GM19324 (cell line): Measurements from ENCODE around the gene TMEM147.

Experiments
- ATAC-seq: cut with Tn5 transposase; IDR thresholded peaks from one replicate; pipeline ENCODE4 v1.9.1; 2021; ENCODE audit warnings: mild to moderate bottlenecking, moderate library complexity; ENCODE audit not compliant: unreplicated experiment, low FRiP score

Gene TMEM147

DNA sequence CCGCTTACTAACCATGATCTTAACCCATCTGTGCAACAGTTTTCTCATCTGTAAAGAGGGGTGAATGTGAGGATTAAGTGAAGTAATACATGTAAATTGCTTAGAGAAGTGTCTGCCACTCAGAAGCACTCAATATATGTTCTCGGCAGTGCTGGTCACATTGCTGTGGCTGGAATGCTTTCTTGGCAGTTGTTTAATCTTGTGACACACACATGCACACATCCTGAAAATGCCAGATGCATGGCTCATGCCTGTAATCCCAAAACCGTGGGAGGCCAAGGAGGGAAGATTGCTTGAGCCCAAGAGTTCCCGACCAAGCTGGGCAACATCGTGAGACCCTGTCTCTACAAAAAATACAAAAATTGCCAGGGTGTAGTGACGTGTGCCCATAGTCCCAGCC lies 27.1 kb upstream of the TMEM147 start:
- ATAC-seq = no peak

DNA sequence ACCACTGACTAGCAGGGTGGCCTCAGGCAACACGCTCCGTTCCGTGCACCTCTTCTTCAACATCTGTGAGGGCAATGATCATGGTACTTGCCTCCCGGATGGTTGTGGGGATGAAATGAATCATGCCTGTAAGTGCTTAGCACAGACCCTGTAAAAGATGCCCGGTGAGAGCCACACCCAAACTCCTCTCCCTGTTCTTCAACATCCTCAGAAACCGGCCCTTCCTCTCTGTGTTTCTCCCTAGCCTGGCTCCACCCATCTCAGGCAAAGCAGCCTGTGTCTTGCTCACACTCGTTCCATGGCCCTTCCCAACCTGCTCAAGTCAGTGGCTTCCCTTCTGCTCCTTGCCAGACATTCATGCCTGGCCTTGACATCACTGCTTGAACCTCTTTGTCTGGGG lies 26.1 kb upstream of the TMEM147 start:
- no peak for ATAC-seq

DNA sequence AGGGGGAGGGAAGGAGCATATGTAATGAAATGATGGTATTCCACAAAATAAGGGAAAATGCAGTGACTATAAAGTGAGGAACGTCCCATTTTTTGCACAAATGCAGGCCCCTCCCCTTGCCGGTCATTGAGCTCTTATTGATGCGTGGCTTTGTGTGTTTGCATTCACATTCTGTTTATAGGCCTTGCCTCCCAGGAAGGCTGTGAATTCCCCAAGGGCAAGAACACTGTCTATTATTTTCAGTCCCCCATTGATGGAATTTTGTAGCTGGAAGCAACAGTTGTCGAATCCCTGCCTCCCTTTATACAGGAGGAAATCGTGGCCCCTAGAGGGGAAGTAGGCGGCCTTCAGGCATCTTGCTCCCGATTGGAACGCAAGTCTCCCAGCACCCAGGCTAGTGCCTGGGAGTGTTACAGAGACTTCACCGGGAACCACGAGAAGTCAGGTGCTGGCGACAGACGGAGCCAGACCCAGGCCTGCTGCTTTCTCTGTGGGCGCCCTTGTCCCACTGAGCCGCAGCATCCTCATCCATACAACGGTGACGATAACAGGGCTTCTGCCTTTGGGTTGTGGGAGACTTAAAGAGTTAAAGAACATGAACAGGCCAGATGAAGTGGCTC lies 24.2 kb upstream of the TMEM147 start:
- no peak for ATAC-seq

DNA sequence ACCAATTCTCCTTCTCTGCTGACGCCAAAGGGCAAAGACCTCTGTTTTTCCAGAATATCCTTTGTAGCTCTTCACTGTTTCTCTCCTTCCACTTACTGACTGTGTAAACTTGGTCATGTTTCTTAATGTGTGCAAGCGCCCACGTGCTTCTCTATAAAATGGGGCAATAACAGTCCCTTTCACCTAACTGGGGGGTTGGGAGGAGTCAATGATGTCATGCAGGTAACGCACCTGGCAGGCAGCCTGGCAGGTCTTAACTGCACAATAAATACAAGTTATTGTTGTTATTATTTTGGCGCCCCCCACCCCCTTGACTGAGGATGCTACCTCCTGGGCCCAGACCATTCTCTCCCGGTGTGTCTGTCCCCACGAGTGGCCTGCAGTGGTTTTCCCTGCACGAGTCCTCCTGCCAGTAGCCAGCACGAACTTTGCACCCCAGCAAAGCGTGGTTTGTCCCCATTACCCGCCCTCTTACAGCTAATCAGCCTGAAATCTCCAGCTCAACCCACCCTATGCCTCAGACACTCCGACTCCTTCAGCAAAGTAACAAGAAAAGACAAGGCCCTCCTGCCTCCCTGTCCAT lies 22.6 kb upstream of the TMEM147 start:
- no peak for ATAC-seq

DNA sequence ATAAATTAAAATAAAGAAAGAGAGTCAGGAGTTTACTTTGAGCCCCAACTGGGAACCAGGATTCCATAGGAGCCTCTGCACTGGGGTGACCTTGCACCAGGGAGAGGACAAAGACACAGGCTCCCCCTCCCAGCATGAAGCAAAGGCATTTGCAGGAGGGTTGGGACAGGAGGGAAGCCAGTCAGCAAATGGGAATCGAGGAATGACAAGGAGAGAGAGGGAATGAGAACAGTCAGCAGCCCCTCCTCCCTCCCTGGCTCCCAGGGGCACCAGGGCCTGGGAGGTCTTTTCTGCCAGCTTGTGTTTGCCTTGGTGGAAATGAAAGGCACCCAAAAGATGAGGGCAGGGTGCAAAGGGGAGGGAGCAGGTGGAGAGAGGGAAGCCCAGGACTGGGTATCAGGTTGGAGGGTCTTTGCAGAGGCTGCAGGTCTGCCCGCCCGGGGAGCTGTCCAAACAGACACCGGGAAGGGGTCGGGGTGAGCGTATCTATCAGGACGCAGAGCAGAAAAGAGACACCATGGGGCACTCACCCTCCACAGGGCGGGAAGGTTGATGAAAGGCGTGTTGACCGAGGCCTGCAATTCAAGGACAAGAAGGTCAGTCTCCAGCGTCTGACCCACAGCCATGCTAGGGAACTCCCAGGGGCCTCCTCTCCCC lies 21.1 kb upstream of the TMEM147 start:
- ATAC-seq = no peak

DNA sequence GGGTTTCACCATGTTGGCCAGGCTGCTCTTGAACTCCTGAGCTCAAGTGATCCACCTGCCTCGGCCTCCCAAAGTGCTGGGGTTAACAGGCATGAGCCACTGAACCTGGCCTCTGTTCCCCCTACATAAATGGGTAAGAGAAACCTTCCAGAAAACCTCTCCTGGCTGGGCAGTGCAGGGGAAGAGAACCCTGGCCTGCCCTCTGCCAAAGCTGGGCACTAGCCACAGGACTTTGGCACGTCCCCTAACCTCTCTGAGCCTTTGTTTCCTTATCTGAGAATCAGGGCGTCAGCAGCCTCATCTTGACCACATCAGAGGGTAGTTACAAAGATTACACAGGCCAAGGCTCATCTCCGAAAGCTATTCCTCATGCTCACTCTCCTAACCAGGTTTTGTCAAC lies 19.6 kb upstream of the TMEM147 start:
- no peak for ATAC-seq

DNA sequence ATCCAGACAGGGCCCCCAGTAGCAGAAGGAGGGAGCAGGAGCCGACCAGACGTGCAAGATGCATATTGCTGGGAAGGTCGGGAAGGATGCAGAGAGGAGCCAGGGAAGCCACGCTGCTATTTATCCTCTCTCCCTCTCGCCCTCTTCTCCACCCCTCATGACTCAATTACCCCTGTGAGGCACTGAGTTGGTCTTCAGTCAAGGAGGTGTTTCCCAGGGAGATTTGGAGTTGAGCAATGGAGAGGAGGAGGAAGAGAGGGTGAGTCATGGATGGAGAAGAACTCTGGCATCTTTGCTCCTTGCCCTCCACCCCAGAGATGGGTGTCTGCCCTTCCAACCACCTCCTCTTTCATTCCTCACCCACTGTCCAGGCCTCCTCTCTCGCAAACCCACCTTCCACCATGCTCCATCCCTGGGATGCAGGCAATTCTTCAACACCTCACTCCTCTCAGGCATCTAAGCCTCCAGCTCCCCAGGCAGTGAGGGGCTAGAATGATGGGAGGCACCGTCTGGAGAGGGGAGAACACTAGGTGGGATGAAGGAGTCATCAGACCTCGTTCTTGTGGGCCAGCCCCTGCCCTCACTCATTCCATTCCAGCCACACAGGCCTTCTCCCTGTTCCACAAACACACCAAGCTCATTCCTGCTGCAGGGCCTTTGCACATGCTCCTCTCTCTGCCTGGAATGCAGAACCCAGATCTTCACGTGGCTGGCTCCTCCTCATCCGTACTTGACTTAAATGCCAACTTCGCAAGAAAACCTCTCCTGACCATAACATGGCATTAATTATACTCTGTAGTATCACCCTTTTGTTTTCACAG lies 17.0 kb upstream of the TMEM147 start, which contains the start of gene SBSN:
Gene SBSN (minus strand): TSS at position 94 of the 821 bp plus-strand sequence. CDS start 30 bp downstream, at position 64.
- ATAC-seq = no peak

DNA sequence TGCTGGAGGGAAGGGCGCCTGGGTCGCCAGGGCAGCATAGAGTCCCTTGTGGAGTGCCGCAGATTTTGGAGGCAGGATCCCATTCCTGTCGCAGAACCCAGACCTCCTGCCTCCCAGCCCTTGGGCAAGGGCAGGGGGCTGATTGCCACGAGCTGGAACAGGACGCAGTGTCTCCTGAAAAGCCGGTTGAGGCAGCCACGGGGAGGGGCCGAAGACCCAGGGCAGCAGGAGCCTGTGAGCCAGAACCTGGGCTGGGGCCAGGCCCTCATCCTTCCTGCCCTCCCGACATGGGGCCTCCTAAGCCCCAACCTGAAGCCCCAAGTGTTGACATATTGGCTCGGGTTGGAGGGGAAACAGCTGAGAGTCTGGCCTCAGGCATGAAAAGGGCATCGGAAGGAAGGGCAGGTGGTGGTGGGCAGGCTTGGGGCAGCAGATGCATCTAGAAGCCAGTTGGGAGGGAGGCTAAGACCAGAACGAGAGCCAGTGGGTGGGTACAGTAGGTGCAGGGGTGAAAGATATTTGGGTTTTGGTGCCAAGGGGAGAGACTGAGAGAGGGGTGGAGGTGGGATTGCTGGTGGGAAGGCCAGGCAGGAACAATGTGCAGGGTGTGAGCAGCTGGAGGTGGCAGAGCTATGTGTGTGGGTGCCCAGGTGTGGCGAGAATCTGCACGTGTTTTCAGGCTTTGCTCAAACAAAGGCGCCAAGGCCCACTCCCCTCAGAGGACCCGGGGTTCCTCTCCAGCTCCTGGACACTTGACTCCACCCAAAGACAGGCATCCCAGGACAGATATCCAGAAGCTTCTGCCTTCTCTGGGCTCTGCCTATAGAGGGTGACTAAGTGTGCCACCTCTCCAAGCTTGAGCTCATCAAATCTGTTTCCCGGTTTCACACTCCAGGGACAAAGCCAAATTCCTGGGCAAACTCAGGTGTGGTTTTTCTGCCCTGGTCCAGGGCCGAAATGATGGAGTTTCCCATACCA lies 15.9 kb upstream of the TMEM147 start:
- no peak for ATAC-seq

DNA sequence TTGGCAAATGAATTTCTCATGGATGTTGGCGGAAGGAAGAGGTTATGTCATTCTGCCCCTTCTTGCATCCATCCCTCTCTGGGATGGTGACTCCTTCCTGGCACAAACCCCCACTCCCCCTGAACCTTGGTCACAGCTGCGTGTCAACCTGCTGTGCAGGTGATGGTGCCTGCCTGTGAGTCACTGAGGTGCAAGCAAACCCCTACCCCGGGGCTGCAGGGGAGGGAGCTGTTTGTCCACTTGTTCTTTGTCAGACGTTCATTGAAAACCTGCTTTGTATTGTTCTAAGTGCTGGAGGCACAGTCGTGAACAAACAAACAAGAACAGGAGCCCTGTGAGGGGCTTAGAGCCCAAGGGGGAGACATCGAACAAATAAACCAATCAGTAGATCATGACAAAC lies 14.1 kb upstream of the TMEM147 start:
- no peak for ATAC-seq

DNA sequence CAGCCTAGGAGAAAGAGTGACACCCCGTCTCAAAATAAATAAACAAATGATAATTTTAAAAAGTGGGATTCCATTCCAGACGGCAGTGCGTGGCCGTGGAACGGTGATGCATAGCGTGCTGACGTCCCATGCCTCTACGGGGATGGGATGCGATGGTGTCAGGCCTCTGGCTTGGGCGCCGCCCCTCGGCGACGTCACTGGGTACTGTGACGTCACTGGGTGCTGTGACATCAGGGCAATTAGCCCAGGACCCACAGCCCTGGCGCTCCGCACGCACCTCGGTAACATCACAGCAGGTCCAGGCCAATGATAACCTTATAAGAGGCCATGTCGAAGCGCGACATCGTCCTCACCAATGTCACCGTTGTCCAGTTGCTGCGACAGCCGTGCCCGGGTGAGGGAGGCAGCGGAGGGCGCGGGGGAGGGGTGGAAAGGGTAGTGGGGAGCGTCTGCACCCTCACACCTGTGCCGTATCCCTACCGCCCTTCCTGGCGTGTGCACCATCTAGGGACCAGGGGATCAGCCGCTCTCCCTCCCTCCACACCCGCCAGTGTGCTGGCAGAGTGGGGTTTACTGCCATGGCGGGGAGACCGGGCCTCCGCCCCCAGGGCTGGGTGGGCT lies 12.1 kb upstream of the TMEM147 start, which contains the start of gene GAPDHS:
Gene GAPDHS (plus strand): TSS at position 256 of the 621 bp plus-strand sequence. CDS start 72 bp downstream, at position 328.
- ATAC-seq = no peak

DNA sequence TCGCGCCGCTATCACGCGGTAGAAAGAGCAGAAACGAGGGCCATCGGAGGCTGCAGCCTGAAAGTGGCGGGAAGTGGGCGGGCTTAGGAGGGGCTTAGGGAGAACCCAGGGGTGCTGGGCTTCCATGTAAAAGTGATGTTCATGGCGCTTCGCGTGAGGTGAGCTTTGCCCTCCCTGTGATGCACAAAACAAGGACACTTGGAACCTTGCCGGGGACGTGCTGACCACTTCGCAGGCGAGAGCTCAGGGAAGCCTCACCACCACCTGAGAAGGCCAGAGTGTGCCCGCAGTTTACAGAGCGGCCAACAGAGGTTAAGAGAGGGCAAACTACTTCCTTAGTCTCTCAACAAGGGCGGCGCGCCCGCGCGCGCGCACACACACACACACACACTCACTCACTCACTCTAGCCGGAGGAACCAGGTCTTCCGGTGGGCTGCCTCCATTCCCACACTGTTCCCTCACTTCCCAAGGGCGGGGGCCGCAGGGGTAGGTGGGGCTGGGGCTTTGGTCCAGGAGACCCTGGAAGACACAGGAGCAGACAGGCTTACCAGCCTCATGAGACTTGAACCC lies 11.5 kb upstream of the TMEM147 start:
- ATAC-seq = no peak

DNA sequence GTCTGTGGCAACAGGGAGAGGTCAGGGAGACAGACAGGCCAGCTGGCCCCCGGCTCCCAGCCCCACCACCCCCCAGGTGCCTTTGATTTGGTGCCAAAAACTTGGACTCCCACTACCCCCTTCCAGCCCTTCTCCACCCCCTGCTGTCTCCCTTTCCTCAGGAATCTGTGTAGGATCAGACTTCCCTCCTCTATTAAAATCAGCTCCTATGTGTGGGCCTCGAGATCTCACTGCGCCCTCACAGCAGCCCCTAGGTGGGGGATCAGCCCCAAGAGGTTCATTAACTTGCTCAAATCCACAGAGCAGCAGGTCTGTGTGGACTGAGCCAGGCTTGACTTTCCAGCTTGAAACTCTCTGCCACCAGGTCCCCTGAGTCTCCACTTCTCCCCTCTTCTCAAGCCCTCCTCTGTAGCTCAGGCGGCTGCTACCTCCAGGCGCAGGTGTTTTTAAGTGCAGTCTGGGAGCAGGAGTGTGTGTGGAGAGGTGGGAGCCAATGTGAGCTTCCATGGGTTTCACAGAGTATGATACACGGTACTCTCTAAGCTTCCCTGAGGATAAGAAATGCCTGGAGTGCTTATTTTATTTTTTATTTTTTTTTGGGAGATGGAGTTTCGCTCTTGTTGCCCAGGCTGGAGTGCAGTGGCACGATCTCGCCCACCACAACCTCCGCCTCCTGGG lies 10.5 kb upstream of the TMEM147 start:
- no peak for ATAC-seq

DNA sequence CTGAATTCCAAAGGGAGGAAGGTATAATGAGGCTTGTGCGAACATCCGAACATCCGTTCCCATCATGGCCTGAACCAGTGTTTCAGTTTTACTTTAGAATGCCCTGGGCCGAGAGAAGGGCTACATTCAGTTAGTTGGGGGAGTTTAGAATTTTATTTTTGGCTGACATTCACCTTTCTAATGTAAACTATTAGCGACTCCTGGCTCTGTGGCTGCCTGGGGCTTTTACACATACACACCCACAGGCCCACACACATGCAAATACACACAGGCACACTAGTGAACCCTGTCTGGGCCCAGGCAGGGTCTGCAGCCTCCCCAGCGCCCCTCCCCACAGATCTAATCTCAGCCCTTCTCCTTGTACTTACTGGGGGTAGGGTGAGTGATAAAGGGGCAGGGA lies 6.1 kb upstream of the TMEM147 start:
- no peak for ATAC-seq

DNA sequence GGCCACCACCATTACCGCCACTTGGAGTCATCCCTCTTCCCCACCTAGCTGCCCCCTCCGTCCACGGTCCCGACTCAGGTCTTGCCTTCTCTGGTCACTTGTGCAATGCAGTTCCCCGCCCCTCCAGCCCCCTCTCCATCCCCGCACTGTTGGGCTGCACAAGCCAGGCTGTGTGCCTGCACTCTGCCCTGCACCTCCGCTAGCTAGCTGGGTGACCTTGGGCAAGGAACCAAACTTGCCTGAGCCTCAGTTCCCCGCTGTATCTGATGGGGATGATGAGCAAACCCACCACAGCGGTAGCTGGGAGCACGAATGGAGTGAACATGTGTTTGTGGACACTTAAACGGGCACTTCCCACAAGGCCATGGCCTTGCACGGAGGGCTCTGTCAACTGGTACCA lies 5.6 kb upstream of the TMEM147 start:
- no peak for ATAC-seq

DNA sequence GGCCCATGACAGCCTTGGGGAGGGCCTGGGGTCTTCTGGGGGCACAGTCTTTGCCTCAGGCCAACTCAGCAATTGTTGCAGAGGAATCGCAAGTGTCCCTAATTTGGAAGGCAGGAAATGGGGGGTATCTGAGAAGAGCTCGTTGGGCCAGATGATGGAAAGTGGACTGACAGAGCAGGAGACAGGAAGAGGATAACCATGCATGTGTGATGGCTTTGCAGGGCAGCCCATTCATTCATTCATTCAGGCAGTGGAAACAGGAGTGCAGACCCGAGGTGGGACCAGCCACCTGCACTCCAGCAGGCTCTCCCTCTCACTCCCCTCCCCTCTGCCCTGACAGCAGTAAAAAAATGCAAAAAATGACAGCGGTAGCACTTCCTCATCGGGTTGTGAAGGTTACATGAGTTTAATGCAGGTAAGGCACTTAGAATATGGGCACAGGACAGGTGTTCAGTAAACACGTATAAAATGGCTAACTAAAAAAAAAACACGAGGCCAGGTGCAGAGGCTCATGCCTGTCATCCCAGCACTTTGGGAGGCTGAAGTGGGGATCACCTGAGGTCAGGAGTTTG lies 5.0 kb upstream of the TMEM147 start:
- no peak for ATAC-seq

DNA sequence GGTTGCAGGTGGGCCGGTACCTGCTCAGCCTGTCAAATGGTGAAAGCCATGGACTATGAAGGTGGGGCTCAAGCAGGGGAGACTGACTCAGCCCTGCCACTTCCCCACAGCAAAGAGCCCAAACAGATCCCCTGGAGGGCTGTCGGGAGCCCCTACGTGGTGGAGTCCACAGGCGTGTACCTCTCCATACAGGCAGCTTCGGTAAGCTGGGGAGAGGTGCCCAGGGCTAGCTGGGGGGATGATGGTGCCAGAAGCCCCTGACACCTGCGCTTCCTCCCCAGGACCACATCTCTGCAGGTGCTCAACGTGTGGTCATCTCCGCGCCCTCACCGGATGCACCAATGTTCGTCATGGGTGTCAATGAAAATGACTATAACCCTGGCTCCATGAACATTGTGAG lies 3.2 kb upstream of the TMEM147 start:
- ATAC-seq = no peak

DNA sequence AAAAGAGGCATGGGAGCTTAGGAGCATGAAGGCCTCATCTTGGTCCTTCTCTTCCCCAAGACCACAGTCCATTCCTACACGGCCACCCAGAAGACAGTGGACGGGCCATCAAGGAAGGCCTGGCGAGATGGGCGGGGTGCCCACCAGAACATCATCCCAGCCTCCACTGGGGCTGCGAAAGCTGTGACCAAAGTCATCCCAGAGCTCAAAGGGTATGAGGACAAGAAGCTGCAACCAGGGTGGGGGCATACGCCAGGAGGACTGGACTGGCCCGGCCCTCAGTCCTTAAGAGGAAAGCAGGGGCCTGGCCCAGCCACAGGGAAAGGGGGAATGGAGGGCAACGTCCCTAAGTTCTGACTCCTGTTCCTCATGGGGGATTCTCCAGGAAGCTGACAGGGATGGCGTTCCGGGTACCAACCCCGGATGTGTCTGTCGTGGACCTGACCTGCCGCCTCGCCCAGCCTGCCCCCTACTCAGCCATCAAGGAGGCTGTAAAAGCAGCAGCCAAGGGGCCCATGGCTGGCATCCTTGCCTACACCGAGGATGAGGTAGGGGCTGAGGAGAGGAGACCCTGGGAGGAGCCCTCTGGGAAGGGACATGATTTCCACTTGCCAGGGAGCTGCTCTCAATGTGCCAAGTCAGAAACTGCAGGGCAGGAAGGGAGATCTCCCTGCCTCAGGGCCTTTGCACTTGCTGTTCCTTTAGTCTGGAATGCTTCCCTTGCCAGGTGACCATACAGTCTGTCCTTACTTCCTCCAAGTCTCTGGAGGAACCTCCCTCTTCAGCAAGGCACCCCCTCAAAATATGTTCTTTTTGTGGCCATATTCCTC lies 1.9 kb upstream of the TMEM147 start:
- no peak for ATAC-seq
